Measurements from ENCODE around the gene GPATCH3. TPM values are rescaled to one million over a fixed set of nuclear protein-coding genes. Genes with fewer than 3 reads are reported as not detected.

Gene GPATCH3
- total RNA-seq, 1 donor, result 7.3 TPM

DNA sequence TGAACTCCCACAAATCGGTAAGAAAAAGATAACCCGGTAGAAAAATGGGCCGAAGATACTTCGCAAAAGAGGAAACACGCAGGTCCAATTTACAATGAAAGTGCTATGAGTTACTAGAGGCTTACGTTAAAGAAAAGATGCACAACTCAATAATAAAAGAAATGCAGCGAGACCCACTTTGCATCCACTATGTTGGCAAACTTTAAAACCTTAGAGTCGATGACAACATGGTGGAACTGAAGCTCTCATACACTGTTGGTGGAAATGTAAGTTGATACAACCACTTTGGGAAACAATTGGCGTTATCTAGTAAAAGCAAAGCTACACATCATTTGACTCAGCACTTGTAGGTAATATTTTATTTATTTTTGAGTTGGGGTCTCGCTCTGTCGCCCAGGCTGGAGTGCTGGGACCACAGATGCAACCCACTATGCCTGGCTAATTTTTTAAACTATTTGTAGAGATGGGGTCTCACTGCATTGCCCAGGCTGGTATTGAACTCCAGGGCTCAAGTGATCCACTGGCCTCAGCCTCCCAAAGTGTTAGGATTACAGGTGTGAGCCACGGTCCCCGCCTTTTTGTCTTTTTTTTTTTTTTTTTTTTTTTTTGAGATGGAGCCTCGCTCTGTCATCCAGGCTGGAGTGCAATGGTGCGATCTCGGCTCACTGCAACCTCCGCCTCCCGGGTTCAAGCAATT is 696 bp upstream of the GPATCH3 start:
- TF ChIP-seq, protein P1, sequence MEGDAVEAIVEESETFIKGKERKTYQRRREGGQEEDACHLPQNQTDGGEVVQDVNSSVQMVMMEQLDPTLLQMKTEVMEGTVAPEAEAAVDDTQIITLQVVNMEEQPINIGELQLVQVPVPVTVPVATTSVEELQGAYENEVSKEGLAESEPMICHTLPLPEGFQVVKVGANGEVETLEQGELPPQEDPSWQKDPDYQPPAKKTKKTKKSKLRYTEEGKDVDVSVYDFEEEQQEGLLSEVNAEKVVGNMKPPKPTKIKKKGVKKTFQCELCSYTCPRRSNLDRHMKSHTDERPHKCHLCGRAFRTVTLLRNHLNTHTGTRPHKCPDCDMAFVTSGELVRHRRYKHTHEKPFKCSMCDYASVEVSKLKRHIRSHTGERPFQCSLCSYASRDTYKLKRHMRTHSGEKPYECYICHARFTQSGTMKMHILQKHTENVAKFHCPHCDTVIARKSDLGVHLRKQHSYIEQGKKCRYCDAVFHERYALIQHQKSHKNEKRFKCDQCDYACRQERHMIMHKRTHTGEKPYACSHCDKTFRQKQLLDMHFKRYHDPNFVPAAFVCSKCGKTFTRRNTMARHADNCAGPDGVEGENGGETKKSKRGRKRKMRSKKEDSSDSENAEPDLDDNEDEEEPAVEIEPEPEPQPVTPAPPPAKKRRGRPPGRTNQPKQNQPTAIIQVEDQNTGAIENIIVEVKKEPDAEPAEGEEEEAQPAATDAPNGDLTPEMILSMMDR (IDR thresholded peaks at IDR 0.05; ENCODE audit: insufficient read depth, low read depth, low read length), result no peak

DNA sequence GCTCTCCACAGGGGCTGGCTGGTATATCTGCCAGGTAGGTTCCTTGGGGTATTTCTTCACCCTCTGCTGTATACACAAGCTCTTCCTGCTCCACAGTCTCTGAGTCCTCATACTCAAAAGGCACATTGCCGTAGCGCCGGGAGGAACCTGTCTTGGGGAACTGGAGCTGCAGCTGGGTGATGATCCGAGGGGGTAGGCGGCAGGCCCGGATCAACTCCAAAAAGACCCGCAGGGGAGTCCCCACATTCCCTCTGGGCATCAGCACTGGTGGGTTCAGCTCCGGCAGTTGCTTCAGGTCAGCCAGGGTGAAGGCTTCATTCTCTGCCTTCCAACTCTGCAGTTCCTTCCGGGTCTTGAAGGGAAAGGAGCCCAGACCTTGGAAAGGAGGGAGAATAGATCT is 2.9 kb downstream of the GPATCH3 start:
- H3K4me3 ChIP-seq (ENCODE audit: low read depth, low read length), result no peak overlapping the region
- TF ChIP-seq, protein P1 (IDR thresholded peaks at IDR 0.05; ENCODE audit: insufficient read depth, low read depth, low read length), result no peak
- no peak for DNase-seq (ENCODE audit: low read depth)

More for the DNA sequence above, 696 bp upstream of the GPATCH3 start:
- DNase-seq (ENCODE audit: low read depth), result no peak
- H3K4me3 ChIP-seq (ENCODE audit: low read depth, low read length), result peak overlapping the region; percentile 98

DNA sequence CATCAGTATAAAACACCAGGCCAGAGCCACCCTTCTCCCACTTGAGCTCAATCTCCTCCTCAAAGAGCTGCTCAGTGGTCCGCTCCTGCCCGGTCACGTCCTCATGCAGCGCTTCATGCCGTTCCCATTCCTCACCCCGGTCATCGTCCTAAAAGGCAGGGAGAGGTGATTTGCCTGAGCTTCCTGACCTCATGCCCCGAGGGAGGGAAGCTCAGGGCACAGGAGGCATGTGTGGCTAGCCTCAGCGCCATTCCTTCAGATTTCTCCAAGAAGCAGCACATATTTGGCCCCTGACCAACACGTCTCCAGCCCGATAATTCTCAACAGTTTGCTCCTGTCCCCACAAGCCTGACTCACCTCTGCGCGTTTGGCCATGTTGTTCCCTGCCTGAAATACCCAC is 6.0 kb downstream of the GPATCH3 start:
- no peak for DNase-seq (ENCODE audit: low read depth)
- H3K4me3 ChIP-seq (ENCODE audit: low read depth, low read length), result no peak overlapping the region
- TF ChIP-seq, protein P1 (IDR thresholded peaks at IDR 0.05; ENCODE audit: insufficient read depth, low read depth, low read length), result no peak

DNA sequence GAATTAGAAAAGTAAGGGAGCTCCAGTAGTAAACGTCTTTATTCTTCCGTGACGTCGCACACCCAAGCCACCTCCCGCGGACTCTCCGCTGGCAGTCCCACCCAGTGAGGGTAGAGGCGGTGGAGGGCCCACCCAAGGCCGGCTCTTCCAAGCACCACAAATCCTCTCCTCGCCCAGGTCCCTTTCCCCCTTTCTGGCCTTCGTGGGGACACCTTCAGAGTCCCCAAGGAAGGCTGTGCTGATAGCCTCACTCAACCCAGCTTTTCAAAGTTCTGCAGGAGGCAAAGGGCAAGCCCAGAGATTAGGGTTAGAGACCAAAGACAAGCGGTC is 9.8 kb downstream of the GPATCH3 start:
- H3K4me3 ChIP-seq (ENCODE audit: low read depth, low read length), result peak overlapping the region; percentile 93
- TF ChIP-seq, protein P1 (IDR thresholded peaks at IDR 0.05; ENCODE audit: insufficient read depth, low read depth, low read length), result no peak
- DNase-seq (ENCODE audit: low read depth), result no peak

DNA sequence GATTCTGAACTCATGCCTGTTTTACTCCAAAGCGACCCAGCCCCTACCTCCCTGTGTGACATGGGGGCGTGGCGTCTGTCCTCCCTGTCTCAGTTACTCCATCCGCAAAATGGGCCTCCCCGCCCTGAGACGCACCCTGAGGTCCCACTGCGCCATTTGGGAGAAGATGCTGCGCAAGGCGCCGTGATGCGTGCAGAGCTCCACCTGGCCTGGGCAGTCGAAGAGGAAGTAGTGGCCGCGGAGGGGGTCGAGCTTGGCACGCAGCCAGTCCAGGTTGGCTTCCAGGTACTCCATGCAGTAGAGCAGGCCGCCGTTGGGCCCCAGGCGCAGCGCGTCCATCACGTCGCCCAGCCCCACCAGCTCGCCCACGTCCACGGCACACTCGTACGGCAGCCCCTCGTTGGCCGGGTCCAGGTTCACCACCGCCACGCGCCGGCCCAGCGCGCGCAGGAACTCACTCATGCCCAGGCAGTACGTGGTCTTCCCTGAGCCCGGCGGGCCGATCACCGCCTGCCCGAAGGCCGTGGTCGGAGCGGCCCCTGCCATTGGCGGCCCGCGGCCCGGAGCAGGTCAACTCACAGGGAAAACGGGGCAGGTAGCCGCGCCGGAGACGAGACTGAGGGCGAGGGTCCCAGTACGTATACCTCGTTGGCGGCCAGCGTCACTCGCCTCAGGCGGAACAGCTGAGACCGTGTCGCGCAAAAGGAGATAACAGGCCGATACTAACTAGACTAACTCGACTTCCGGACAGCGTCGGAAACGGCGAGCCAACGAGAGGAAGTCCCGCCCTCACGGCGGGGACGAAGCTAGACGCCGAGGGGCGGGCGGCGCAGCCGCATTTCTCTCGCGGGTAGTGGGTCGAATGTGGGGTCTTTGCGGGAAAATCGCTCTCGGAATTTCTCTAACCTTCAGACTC is 10.5 kb downstream of the GPATCH3 start, which contains the start of gene GPN2:
GPN2 (minus strand) TSS at position 733 of the 916 bp plus-strand sequence; CDS start at position 546, 187 bp downstream.
- H3K4me3 ChIP-seq (ENCODE audit: low read depth, low read length), result peak within 1 kb of the TSS; percentile 93
- peak; percentile 80 for DNase-seq (ENCODE audit: low read depth)
- TF ChIP-seq, protein P1 (IDR thresholded peaks at IDR 0.05; ENCODE audit: insufficient read depth, low read depth, low read length), result no peak

DNA sequence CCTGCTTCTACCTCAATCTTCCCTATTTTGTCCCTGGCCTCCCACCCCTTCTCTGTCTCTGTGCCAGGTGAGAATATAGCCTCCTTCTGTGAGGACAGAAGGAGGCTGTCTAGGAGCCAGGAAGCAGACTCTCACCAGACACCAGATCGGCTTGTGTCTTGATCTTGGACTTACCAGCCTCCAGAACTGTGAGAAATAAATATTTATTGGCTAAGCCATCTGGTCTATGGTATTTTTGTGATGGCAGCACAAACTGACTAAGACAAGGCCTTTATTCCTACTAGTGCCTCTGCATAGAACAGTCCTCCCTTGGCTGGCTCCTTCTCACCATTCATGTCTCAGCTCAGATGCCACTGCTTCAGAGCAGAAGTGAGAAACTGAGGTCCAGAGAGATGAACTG is 12.0 kb downstream of the GPATCH3 start:
- H3K4me3 ChIP-seq (ENCODE audit: low read depth, low read length), result no peak overlapping the region
- TF ChIP-seq, protein P1 (IDR thresholded peaks at IDR 0.05; ENCODE audit: insufficient read depth, low read depth, low read length), result no peak
- no peak for DNase-seq (ENCODE audit: low read depth)

Data from fibroblast of villous mesenchyme (primary cell).